HG03139 (cell line): ENCODE data around the gene KSR2.

Source experiments
- ATAC-seq: cut with Tn5 transposase; IDR thresholded peaks from one replicate; pipeline ENCODE4 v1.9.1; 2021; ENCODE audit not compliant: unreplicated experiment

Gene KSR2

DNA sequence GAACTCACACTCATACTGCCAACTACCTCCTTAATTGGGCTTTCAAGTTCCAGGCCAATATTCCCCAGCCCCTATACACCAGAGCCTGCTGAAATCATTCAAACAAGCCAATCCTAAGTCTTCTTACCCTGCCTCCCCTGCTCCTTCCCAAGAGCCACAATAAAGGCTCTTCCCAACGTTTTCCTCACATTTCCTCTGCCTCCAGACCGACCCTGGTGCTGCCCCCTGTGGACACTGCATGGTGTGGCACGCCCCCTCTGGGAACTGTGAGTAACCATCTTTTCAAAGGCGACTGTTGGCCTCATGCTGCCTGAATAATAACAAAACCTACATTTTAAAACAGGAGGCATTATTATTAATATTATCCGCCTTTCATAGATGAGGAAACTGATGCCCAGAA lies 495.8 kb downstream of the KSR2 start:
- ATAC-seq = no peak

DNA sequence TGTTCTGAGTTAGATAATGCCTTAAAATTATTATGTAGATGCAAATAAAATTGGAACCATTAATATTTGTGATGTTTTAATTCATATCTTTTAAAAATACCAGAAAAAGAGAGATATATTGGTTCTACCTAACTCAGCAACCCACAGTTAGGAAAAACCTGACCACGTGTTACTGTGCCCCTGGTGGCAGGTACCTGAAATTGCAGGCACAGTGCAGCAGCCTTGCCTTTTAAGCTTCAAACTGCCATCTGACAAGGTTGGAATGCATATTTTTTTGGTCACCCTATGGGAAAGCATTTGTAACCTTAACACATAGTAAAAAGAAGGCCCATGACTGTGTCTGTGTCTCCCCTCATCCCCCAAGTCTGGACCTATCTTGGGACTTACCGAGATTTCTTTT lies 498.0 kb downstream of the KSR2 start:
- no peak for ATAC-seq

DNA sequence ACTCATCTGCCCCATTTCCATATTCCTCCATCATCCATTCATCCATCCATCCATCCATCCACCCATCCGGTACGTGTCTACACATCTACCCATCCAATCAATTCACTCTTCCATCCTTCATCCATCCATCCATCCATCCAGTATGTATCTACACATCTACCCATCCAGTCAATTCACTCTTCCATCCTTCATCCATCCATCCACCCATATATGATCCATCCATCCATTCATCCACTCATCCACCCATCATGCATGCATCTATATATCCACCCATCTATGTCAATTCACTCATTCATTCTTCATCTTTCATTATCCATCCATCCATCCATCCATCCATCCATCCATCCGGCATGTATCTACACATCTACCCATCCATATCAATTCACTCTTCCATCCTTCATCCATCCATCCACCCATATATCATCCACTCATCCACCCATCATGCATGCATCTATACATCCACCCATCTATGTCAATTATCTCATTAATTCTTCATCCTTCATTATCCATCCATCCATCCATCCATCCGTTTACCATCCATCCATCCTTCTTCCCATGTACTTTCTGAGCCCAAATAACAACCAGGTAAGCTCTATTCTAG lies 498.8 kb downstream of the KSR2 start:
- no peak for ATAC-seq

- ATAC-seq = no peak
Measured at GRCh38 chr12:117468016-117468415, 500.8 kb downstream of the KSR2 start.

- ATAC-seq = no peak
Measured at GRCh38 chr12:117467588-117467987, 501.2 kb downstream of the KSR2 start.

GRCh38 chr12:117466677-117467362 lies 502.0 kb downstream of the KSR2 start:
- ATAC-seq = no peak

GRCh38 chr12:117461732-117462131 lies 507.1 kb downstream of the KSR2 start:
- ATAC-seq = no peak

GRCh38 chr12:117459229-117459628 lies 509.6 kb downstream of the KSR2 start:
- no peak for ATAC-seq

DNA sequence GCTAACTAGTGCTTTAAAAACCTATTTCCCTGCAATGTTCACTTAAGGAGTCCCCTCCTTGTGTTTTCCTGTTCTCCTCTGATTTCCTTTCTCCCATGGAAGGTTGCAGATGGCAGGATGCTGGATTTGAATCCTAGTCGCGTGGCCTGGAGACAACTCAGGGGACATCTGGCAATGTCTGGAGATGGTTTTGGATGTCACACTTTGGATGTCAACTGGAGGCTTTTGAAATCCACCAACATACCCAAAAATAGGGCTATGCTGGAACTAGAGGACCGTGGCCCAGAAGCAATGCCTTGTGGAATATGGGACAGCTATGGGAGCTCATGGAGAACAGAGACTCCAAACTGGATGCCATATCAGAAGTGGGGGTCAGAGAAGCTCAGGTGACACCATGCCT lies 511.6 kb downstream of the KSR2 start:
- no peak for ATAC-seq

- no peak for ATAC-seq
Measured at GRCh38 chr12:117456076-117456475, 512.7 kb downstream of the KSR2 start.

DNA sequence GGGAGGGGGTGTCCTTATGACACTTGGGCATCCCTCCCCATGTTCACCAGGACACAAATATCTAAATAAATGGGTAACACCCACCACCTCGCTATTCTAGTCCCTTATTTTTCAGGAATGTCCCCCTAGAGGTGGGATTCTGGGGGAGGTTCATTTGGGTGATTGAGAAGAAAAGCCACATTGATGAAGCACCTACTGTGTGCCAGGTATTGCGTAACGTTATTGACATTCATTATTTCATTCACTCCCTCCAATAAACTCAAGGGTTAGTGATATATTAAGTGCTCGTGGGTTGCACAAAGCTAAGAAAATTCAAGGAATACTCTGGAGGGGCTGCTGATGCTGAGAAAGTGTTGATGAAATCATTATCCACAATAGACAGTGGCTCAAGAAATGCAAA lies 514.8 kb downstream of the KSR2 start:
- no peak for ATAC-seq

DNA sequence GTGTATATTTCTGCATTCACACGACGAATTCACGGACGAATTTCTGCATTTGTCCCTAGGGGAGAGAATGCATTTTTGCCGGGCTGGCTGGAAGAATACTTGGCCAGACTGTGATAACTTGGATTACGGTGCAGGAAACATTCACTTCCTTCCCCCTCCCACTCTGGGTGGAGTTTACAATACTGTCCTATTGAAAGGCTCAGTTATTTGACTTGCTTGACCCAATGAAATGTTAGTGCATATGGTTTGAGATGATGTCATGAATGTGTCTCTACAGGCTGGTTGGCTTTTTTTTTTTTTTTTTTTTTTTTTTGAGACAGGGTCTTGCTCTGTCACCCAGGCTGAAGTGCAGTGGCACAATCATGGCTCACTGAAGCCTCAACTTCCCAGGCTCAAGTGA lies 516.7 kb downstream of the KSR2 start:
- no peak for ATAC-seq

GRCh38 chr12:117450209-117450608 lies 518.6 kb downstream of the KSR2 start:
- ATAC-seq = no peak

GRCh38 chr12:117447665-117448366 lies 521.0 kb downstream of the KSR2 start:
- no peak for ATAC-seq

DNA sequence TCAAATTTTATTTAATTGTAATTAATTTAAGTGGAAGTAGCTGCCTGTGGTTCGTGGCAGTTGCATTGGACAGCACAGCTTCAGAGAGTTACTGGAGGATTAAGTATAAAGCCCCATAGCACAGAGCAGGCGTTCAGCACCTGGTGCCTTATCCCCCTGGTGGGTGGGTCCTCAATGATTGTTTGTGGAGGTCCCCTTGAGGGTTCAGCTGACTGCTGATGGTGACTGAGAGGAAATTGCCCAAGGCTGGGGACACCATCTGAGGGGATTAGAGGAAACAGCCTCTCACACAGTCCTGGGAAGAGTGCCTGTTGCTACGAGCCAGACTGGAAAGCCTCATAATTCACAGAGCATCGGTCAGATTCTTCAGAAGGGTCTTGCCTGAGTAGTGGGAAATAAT lies 524.0 kb downstream of the KSR2 start:
- no peak for ATAC-seq

GRCh38 chr12:117441751-117442150 lies 527.0 kb downstream of the KSR2 start:
- ATAC-seq = no peak

GRCh38 chr12:117440384-117440783 lies 528.4 kb downstream of the KSR2 start:
- ATAC-seq = no peak

DNA sequence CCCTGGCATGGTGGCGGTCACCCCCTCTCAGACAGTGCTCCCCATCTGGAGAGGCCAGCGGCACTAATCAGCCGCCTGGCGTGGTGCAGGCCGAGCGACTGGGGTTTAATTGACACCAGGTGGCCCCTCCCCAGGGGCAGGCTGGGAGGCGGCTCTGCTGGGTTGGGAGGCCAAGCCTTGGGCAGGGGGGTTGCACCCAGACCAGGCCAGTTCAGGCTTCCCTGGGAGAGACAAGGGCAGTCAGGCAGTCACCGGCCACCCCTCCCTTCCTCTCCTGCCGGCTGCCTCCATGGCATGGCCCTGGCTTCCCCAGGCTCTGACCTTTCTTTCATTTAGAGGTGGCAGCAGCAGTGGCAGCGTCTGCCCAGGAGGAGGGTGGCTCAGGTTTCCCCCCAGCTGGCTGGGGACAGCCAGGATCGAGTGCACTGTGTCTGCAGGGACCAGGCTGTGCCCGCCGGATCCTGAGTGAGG lies 529.2 kb downstream of the KSR2 start:
- no peak for ATAC-seq

GRCh38 chr12:117438809-117439208 lies 530.0 kb downstream of the KSR2 start:
- ATAC-seq = no peak

- no peak for ATAC-seq
Measured at GRCh38 chr12:117437516-117438255, 531.1 kb downstream of the KSR2 start.

DNA sequence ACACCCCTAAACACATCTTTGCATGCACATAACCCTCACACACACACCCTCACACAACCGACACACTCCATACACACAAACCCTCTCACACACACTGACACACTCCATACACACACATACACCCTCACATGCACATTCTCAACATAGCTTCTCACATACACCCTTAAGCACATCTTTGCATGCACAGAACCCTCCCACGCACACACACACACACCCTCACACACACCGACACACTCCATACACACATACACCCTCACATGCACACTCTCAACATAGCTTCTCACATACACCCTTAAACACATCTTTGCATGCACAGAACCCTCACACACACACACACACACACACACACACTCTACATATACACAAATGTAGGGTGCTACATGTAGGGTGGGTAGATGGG lies 534.9 kb downstream of the KSR2 start:
- no peak for ATAC-seq

GRCh38 chr12:117430246-117430645 lies 538.5 kb downstream of the KSR2 start:
- no peak for ATAC-seq
